ENCODE results near the gene SORCS1.

- TF ChIP-seq CTCF (IDR thresholded peaks at IDR 0.05): no peak
- TF ChIP-seq POLR2A (IDR thresholded peaks at IDR 0.05): no peak
These were observed 141.7 kb downstream of the SORCS1 start for GRCh38 chr10:107022600-107023354.
